ENCODE results near the gene ACOX1. TPM values are rescaled to one million over a fixed set of nuclear protein-coding genes. Genes with fewer than 3 reads are reported as not detected.

ACOX1 gene
- total RNA-seq, 1 donor from 2014 or later, result 22.3 TPM

DNA sequence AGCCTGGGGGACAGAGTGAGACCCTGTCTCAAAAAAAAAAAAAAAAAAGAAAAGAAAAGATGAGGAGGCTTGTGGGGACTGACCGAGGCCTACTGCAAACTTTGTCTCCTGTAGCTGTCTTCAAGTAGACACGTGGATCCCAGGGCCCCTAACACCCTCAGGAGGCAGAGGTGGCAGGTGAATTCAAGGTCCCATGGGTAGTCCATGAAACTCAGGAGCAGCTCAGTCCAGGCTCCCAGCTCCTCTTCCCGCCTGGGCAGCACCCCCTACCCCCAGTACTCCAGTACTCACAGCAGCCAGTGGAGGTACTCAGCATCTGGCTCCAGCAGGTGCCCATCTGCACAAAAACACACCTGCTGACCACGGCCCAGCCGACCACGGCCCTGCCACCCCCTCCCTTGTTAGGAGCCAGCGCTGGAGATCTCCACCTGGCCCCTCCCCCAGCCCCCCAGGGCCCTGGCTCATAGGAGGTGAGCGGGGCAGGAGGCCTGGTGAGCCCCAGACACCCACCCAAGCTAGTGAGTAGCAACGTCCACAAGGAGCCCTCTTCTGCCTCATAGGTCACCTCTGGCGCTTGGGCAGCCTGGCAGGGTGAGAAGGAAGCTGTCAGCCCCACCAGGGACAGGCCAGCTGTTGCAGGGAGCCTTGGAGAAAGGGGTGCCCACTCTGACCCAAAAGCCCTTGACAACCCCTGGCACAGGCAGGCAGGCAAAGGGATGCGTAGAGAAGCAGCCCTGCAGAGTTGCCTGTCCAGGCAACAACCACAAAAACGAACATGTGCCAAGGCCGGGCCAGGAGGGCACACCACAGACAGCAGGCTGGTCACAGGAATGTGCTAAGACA lies 78.1 kb downstream of the ACOX1 start:
- TF ChIP-seq, protein P1, sequence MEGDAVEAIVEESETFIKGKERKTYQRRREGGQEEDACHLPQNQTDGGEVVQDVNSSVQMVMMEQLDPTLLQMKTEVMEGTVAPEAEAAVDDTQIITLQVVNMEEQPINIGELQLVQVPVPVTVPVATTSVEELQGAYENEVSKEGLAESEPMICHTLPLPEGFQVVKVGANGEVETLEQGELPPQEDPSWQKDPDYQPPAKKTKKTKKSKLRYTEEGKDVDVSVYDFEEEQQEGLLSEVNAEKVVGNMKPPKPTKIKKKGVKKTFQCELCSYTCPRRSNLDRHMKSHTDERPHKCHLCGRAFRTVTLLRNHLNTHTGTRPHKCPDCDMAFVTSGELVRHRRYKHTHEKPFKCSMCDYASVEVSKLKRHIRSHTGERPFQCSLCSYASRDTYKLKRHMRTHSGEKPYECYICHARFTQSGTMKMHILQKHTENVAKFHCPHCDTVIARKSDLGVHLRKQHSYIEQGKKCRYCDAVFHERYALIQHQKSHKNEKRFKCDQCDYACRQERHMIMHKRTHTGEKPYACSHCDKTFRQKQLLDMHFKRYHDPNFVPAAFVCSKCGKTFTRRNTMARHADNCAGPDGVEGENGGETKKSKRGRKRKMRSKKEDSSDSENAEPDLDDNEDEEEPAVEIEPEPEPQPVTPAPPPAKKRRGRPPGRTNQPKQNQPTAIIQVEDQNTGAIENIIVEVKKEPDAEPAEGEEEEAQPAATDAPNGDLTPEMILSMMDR (conservative IDR thresholded peaks at IDR 0.05), result no peak
- DNase-seq (ENCODE audit: low read depth, low spot score), result no peak
- H3K27ac Mint-ChIP-seq (ENCODE audit: unreplicated experiment), result no peak overlapping the region
- H3K27me3 Mint-ChIP-seq (ENCODE audit: low read depth), result no peaks in the 10 kb centered on the region
- H3K4me1 Mint-ChIP-seq, result peaks cover 13% of the 10 kb centered on the region
- no peaks in the 10 kb centered on the region for H3K9me3 Mint-ChIP-seq
- H3K36me3 Mint-ChIP-seq (ENCODE audit: low read depth), result no peaks in the 10 kb centered on the region
- H3K4me3 Mint-ChIP-seq, result peak overlapping the region; percentile 74

DNA sequence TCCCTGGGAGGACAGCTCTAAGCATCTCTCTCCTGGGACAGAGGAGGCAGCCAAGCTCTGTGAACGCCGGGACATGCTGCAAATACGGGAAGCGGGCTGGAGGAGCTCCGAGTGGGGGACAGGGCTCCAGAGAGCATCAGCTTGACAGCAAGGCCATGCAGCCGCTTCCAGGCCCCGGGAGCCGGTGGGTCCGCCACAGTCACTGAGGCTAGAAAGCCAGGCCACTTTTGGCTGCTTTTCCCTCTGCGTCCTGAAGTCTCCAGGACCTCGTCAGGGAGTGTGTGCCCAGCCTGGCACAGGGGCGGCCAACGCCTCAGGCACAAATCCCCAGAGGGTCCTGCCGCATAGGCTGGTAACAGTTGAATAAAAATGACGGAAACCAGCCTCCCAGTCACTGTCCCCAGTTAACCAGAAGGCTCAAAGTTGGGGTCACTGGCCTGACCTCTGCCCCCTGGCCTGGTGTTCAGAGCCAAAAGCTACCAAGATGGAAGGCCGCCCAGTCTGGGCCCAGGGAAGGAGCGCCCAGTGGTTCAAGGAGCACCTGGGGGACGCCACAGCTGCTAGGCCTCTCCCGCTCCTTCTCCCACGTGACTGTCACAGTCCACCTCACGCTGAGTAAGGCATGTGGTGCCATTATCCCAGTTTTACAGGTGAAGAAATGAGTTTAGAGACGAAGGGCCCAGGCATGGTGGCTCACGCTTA lies 79.0 kb downstream of the ACOX1 start:
- H3K9me3 Mint-ChIP-seq, result no peaks in the 10 kb centered on the region
- TF ChIP-seq, protein P1 (conservative IDR thresholded peaks at IDR 0.05), result no peak
- no peak overlapping the region for H3K27ac Mint-ChIP-seq (ENCODE audit: unreplicated experiment)
- peak overlapping the region; percentile 41 for H3K4me3 Mint-ChIP-seq
- peaks cover 23% of the 10 kb centered on the region for H3K4me1 Mint-ChIP-seq
- no peak for DNase-seq (ENCODE audit: low read depth, low spot score)
- peaks cover 4% of the 10 kb centered on the region for H3K36me3 Mint-ChIP-seq (ENCODE audit: low read depth)
- peaks cover 6% of the 10 kb centered on the region for H3K27me3 Mint-ChIP-seq (ENCODE audit: low read depth)

DNA sequence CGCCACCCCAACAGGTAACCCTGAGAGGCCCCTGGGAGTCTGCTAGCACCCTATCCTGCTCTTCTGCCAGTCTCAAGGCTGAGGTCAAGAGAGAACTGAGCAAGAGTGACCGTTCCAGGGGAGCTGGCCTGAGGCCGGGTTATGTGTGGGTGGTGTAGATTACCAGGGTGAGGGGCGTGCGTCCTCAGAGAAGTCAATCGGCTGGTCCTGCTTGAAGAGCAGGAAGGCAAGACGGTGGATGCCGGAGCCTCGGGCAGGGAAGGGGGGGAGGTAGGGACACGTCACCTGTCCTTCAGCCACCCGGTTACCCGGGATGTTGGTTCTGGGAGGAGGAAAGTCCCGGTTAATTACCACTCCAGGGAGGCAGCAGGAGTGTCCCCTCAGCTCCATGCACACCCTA lies 79.6 kb downstream of the ACOX1 start:
- Mint-ChIP-seq H3K36me3 (ENCODE audit: low read depth) (peaks cover 4% of the 10 kb centered on the region), H3K4me1 (peaks cover 24% of the 10 kb centered on the region), H3K27me3 (ENCODE audit: low read depth) (peaks cover 6% of the 10 kb centered on the region), H3K9me3 (no peaks in the 10 kb centered on the region), H3K27ac (ENCODE audit: unreplicated experiment) (no peak overlapping the region), H3K4me3 (peak overlapping the region; percentile 51)
- no peak for DNase-seq (ENCODE audit: low read depth, low spot score)
- TF ChIP-seq, protein P1 (conservative IDR thresholded peaks at IDR 0.05), result no peak

DNA sequence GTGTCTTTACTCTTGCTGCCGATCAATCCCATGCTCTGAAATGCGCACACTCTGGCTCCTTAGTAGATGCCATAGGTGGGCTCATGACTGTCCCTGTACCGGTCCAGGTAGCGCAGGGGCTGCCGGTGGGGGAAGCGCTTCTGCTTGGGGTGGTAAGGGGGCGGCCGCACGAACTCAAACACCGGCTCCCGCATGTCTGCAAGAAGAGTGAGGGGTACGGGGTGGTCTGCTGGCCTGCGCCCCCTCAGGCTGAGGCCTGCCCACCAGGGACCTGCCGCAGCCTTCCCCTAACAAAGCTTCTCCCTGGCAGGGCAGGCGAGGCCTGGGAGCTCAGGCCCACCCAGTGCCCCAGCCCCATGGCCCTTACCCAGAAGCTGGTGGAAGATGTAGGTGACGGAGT lies 80.2 kb downstream of the ACOX1 start:
- no peaks in the 10 kb centered on the region for H3K9me3 Mint-ChIP-seq

DNA sequence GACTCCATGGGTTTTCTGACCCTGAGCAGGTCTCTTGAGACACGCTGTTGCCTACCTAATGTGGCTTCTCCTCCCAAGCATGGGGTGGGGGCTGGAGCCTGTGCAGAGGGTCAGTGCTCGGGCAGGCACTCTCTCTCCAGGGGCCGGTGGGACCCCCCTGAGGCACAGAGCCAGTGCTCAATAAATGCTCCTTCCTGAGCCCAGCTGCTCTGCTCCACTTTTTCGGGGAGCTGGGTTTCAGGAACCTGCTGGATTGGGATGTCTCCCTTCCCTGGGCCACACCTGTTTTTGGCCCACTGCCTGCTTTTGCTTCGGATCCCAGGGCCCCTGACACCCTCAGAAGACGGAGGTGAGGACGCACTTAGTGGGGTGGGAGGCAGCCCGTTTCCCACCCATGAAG lies 80.9 kb downstream of the ACOX1 start:
- TF ChIP-seq, protein P1 (conservative IDR thresholded peaks at IDR 0.05), result no peak
- peaks cover 6% of the 10 kb centered on the region for H3K27me3 Mint-ChIP-seq (ENCODE audit: low read depth)
- H3K4me3 Mint-ChIP-seq, result peak overlapping the region; percentile 86
- no peak for DNase-seq (ENCODE audit: low read depth, low spot score)
- no peaks in the 10 kb centered on the region for H3K9me3 Mint-ChIP-seq
- H3K27ac Mint-ChIP-seq (ENCODE audit: unreplicated experiment), result peak overlapping the region; percentile 51
- H3K4me1 Mint-ChIP-seq, result peaks cover 28% of the 10 kb centered on the region
- peaks cover 4% of the 10 kb centered on the region for H3K36me3 Mint-ChIP-seq (ENCODE audit: low read depth)

More for the DNA sequence above, 80.2 kb downstream of the ACOX1 start:
- Mint-ChIP-seq H3K27me3 (ENCODE audit: low read depth) (peaks cover 6% of the 10 kb centered on the region), H3K4me1 (peaks cover 26% of the 10 kb centered on the region), H3K36me3 (ENCODE audit: low read depth) (peaks cover 4% of the 10 kb centered on the region), H3K4me3 (peak overlapping the region; percentile 51), H3K27ac (ENCODE audit: unreplicated experiment) (no peak overlapping the region)
- TF ChIP-seq, protein P1 (conservative IDR thresholded peaks at IDR 0.05), result no peak
- no peak for DNase-seq (ENCODE audit: low read depth, low spot score)
